Stimulated activated naive CD4-positive, alpha-beta T cell (primary cell): Measurements from ENCODE around the gene PIM1.

Experiments used
- DNase-seq, 6 experiments: peaks; one replicate each; lab custom pipeline; 2025; lab: John Stamatoyannopoulos, UW

Gene PIM1

GRCh38 chr6:37137201-37138090 lies 32.5 kb upstream of the PIM1 start:
- DNase-seq = no peak

DNA sequence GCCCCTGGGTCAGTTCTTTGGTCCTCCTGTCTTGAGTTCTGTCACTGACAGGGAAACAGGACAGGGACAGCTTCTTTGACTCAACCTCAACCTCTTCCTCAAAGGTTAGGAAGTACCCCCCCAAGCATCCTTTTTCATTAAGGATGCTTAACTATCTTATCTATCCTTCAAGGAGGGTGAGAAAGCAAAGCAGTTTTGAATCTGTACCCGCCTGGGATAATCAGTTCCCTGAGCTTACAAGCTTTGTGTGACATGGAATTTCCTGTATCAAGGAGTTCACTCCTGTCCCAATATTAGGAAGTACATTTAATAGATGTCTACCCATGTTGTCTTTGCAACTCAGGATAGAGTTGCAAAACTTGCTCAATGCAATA lies 31.1 kb upstream of the PIM1 start:
- no peak for DNase-seq

GRCh38 chr6:37139230-37139962 lies 30.6 kb upstream of the PIM1 start:
- no peak for DNase-seq

- no peak for DNase-seq
These were observed 29.8 kb upstream of the PIM1 start for GRCh38 chr6:37140145-37140544.

- DNase-seq = no peak
These were observed 28.5 kb upstream of the PIM1 start for GRCh38 chr6:37141281-37142049.

DNA sequence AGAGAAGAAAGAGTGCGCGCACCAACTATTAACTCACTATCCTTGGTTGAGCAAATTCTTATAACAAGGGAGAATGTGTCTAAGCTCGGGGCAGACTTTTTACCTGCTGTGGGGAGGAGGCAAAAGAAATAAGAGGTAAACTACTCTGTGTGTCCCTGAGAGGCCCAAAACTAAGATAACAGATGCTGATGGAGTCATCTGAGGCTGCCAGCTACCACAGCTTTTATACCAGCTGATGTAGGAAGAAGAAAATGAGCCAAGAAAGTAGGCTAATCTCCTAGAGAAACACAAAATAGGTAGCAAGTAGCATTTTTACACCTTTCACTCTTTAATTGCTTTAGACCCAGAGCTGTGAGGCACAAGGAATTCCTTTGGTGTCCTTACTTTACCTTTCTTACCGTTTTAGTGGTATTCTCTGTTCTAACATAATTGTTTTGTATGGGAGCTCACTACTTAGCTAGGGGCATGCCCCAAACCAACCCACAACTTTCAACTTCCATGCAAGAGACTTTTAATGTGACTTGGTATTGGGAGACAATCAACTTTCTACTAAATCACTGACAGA lies 27.8 kb upstream of the PIM1 start:
- DNase-seq = no peak

- no peak for DNase-seq
These were observed 26.4 kb upstream of the PIM1 start for GRCh38 chr6:37143585-37143984.

DNA sequence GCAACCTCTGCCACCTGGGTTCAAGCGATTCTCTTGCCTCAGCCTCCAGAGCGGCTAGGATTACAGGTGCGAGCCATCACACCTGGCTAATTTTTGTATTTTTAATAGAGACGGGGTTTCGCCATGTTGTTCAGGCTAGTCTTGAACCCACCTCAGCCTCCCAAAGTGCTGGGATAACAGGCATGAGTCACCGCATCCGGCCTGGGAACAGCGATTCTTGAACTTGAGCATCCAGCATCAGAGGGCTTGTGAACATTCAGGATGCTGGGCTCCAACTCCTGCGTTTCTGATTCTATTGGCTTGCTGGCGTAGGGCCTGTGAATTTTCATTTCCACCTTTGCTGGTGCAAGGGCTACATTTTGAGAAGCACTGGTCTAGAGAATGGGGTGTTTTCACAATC lies 24.5 kb upstream of the PIM1 start:
- no peak for DNase-seq

DNA sequence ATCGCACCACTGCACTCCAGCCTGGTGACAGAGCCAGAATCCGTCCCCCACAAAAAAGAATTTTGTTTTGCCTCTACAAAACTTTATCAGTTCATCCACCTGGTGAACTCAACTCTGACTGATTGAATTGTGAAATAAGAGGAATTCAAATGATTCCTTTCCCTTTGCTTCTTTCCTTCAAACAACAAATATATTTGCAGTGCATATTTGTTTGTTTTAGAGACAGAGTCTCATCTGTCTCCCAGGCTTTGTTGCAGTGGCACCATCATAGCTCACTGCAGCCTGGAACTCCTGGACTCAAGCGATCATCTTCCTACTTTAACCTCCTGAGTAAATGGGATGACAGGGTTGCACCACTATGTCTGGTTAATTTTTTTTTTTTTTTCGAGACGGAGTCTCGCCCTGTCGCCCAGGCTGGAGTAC lies 23.2 kb upstream of the PIM1 start:
- no peak for DNase-seq

DNA sequence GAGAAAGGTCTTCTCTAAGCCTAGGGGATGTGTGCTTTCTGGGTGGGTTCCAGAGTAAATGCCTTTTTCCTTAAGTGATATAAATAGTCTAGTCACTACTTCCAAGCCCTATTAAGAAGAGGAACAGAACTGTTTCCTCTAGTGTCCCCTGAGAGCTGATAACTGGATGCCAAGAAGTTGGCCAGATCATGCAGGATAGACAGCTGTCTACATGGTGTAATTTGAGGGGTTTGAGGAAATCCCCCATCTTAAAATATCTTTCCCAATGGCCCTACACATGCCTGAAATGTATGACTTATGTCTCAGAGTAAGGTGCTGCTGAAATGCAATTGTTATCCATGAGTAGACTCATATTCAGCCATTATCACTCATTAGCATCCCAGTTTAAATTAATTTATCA lies 20.2 kb upstream of the PIM1 start:
- DNase-seq = no peak

DNA sequence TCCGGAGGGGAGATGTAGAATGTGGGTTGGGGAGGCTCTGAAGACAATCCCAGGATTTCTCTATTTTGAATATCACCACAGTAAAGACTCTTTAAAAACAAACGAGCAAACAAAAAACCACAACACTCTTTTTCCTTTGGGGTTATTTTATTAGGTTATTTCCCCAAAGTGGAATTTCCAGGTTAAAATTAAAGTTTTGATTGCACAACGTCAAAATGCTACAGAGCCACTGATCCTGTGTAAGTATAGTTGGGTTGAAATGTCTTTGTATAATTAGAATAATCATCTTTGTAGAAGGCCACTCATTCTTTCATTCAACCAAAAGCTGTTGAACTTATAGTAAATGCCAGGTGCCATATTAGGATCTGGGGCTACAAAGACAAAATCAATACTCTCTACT lies 19.6 kb upstream of the PIM1 start:
- no peak for DNase-seq

GRCh38 chr6:37155394-37156312 lies 14.3 kb upstream of the PIM1 start:
- DNase-seq = no peak

- no peak for DNase-seq
These were observed 11.4 kb upstream of the PIM1 start for GRCh38 chr6:37158508-37158907.

DNA sequence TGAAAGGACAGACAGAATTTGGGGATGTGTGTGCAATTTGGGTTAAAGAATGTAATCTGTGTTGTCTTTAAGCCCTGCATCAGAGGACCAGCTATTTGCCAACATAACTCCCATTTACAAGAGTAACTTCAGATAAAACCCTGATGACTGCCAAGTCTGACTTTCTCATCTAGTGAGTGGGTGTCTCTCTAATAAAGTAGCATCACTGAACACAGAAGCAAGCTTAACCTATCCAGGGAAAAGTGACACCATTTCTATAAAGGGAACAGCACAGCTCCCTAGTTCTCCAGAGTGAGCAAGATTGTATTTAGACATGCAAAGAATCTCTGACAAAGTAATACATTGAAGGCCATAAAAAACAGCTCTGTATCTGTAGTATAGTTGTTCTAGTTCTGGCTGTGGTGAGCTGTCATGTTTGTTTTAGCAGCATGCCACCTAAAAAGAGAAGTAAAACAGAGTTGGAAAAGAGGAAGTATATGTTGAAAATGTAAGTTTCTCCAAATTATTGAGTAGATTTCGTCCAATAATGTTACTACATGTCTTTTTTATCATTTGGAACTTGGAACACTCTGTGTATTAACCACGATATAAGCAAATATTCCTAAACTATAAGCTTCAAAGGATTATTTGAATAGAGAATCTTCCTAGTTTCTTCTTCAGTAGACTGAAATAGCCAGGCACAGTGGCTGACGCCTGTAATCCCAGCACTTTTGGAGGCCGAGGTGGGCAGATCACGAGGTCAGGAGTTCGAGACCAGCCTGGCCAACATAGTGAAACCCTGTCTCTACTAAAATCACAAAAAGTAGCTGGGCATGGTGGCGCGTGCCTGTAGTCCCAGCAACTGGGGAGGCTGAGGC lies 8.8 kb upstream of the PIM1 start:
- no peak for DNase-seq

- no peak for DNase-seq
These were observed 7.2 kb upstream of the PIM1 start for GRCh38 chr6:37162740-37163139.

DNA sequence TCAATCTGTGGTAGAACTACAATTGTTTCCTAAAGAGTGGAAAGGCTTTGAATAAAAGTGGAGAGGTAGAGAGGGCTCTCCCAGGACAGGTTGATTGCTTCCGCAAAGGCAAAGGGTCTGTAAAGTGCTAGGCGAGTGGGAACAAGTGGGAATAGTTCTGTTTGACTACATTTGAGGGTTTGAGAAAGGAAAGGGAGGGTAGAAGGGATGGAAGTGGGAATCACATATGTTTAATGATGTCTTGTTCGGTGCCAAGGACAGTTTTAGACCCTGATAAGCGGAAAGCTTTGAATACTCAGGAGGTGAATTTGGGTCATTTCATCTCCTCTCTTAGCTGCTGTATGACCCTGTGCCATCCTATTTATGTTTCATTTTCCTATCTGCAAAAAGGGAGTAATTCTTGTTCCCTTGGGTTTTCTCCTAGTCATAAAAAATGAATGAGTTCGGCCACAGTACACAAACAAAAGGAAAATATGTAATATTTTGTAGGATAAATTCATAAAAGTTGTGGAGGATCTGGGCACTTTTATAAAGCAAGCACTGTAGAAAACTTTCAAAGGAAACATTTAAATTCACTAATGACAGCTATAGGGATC lies 1.7 kb upstream of the PIM1 start:
- no peak for DNase-seq

- DNase-seq = peak; percentile 17 to 66 (median 42)
These were observed 999 bp upstream of the PIM1 start for GRCh38 chr6:37168811-37169495.

DNA sequence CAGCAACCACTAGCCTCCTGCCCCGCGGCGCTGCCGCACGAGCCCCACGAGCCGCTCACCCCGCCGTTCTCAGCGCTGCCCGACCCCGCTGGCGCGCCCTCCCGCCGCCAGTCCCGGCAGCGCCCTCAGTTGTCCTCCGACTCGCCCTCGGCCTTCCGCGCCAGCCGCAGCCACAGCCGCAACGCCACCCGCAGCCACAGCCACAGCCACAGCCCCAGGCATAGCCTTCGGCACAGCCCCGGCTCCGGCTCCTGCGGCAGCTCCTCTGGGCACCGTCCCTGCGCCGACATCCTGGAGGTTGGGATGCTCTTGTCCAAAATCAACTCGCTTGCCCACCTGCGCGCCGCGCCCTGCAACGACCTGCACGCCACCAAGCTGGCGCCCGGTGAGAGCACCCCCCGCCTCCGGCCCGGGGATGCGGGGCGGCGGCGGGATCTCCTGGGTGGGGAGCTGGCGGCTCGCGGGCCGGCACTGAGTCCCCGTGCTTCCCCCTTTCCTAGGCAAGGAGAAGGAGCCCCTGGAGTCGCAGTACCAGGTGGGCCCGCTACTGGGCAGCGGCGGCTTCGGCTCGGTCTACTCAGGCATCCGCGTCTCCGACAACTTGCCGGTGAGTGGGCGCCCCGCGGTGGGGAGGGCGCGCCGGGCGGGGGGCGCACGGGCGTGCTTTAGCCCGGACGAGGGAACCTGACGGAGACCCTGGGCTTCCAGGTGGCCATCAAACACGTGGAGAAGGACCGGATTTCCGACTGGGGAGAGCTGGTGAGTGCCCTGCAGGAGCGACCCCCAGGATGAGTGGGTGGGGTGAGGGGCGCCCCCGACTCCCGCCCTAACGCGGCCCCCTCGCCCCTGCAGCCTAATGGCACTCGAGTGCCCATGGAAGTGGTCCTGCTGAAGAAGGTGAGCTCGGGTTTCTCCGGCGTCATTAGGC lies 585 bp downstream of the PIM1 start:
- DNase-seq = peak in 4 of 6 experiments; percentile 41 to 54 (median 47)
